ENCODE results near the gene TNIP2. TPM values are rescaled to one million over a fixed set of nuclear protein-coding genes. Genes with fewer than 3 reads are reported as not detected.

Gene TNIP2
- total RNA-seq, 1 donor from 2014 or later, result 76.7 TPM

GRCh38 chr4:2757426-2757825 is 1.3 kb upstream of the TNIP2 start:
- no peak for TF ChIP-seq CTCF (conservative IDR thresholded peaks at IDR 0.05; ENCODE audit: low read depth, low read length)
- no peak overlapping the region for H3K4me3 ChIP-seq (ENCODE audit: low read depth, low read length)
- no peak for DNase-seq (ENCODE audit: low read depth)

- no peak for DNase-seq (ENCODE audit: low read depth)
- H3K4me3 ChIP-seq (ENCODE audit: low read depth, low read length), result peak overlapping the region; percentile 43
- TF ChIP-seq CTCF (conservative IDR thresholded peaks at IDR 0.05; ENCODE audit: low read depth, low read length), result no peak
Observed at GRCh38 chr4:2756691-2757350, 685 bp upstream of the TNIP2 start.

- no peak for TF ChIP-seq CTCF (conservative IDR thresholded peaks at IDR 0.05; ENCODE audit: low read depth, low read length)
- peak overlapping the region; percentile 77 for H3K4me3 ChIP-seq (ENCODE audit: low read depth, low read length)
- DNase-seq (ENCODE audit: low read depth), result no peak
Observed at GRCh38 chr4:2754848-2755819, 1.0 kb downstream of the TNIP2 start.

GRCh38 chr4:2753436-2753835 is 2.7 kb downstream of the TNIP2 start:
- no peak for DNase-seq (ENCODE audit: low read depth)
- no peak overlapping the region for H3K4me3 ChIP-seq (ENCODE audit: low read depth, low read length)
- no peak for TF ChIP-seq CTCF (conservative IDR thresholded peaks at IDR 0.05; ENCODE audit: low read depth, low read length)

GRCh38 chr4:2750719-2751605 is 5.2 kb downstream of the TNIP2 start:
- H3K4me3 ChIP-seq (ENCODE audit: low read depth, low read length), result no peak overlapping the region
- no peak for DNase-seq (ENCODE audit: low read depth)
- no peak for TF ChIP-seq CTCF (conservative IDR thresholded peaks at IDR 0.05; ENCODE audit: low read depth, low read length)

GRCh38 chr4:2746891-2747695 is 9.0 kb downstream of the TNIP2 start:
- TF ChIP-seq CTCF (conservative IDR thresholded peaks at IDR 0.05; ENCODE audit: low read depth, low read length), result no peak
- no peak overlapping the region for H3K4me3 ChIP-seq (ENCODE audit: low read depth, low read length)
- DNase-seq (ENCODE audit: low read depth), result no peak

Data from epithelial cell of proximal tubule (primary cell).